H1 (cell line): ENCODE data around the gene HM13. TPM values are rescaled to one million over a fixed set of nuclear protein-coding genes. Genes with fewer than 3 reads are reported as not detected.

Experiments used
- CTCF ChIA-PET: fragments of 300-600 bp; sonication (Branson Sonifier 250); formaldehyde crosslinking; loops from one replicate; lab custom pipeline; 2021; ENCODE audit not compliant: partially characterized antibody; lab: Charles Lee
- POLR2A ChIA-PET: fragments of 300-600 bp; sonication (Branson Sonifier 250); formaldehyde crosslinking; loops from one replicate; lab custom pipeline; 2021; ENCODE audit warnings: inconsistent platforms; ENCODE audit not compliant: partially characterized antibody; lab: Charles Lee
- DNase-seq, 2 experiments: peaks; one replicate each; pipeline versions ENCODE4 v3.0.0 to v3.0.0-alpha.2; 2010 to 2022; ENCODE audit warnings: low spot score in 2 of 2, low read depth in 1 of 2, mixed read lengths in 1 of 2
- FAIRE-seq: peaks from 2 replicates; lab custom pipeline; 2011; peaks lifted over from hg19 to GRCh38; lab: Jason Lieb, UNC
- H2AFZ ChIP-seq: 2 replicates; pipeline ENCODE4 v1.8.1; 2012; ENCODE audit warnings: low read length, inconsistent platforms
- H2AK5ac ChIP-seq: 2 replicates; pipeline ENCODE4 v1.6.1; 2013; ENCODE audit warnings: low read depth, low read length
- H2BK120ac ChIP-seq: replicated peaks from 2 replicates; pipeline ENCODE3; 2013; ENCODE audit warnings: low read depth, low read length, inconsistent platforms
- H2BK12ac ChIP-seq: 2 replicates; pipeline ENCODE4 v1.6.1; 2013; ENCODE audit warnings: low read depth, low read length
- H2BK15ac ChIP-seq: 2 replicates; pipeline ENCODE4 v1.6.1; 2013; ENCODE audit warnings: low read length
- H2BK20ac ChIP-seq: 2 replicates; pipeline ENCODE4 v1.6.1; 2013; ENCODE audit warnings: low read length
- H2BK5ac ChIP-seq: 2 replicates; pipeline ENCODE4 v1.6.1; 2013; ENCODE audit warnings: low read depth, low read length
- H3K14ac ChIP-seq: 2 replicates; pipeline ENCODE4 v1.6.1; 2013; ENCODE audit warnings: inconsistent platforms; ENCODE audit not compliant: insufficient read length
- H3K18ac ChIP-seq: 2 replicates; pipeline ENCODE4 v1.6.1; 2013; ENCODE audit warnings: low read length; ENCODE audit errors: extremely low read depth
- H3K23ac ChIP-seq: 2 replicates; pipeline ENCODE4 v1.6.1; 2013; ENCODE audit warnings: inconsistent platforms; ENCODE audit not compliant: insufficient read length
- H3K23me2 ChIP-seq: 2 replicates; pipeline ENCODE4 v1.6.1; 2013; ENCODE audit warnings: low read depth, low read length
- H3K27ac ChIP-seq: 2 replicates; pipeline ENCODE4 v1.6.1; 2011; ENCODE audit warnings: low read depth, low read length, inconsistent platforms
- H3K27me3 ChIP-seq, 4 experiments: replicated peaks in 1 of 4; 1 replicate in 1 of 4; 2 replicates in 3 of 4; pipeline versions ENCODE4 v1.6.1 to v1.8.1; 2011 to 2013; ENCODE audit warnings: low read length in 3 of 4, mild to moderate bottlenecking in 3 of 4, inconsistent platforms in 2 of 4, mixed read lengths in 2 of 4, moderate library complexity in 1 of 4; ENCODE audit not compliant: control insufficient read depth in 3 of 4, insufficient read depth in 3 of 4; ENCODE audit errors: extremely low read depth in 1 of 4
- H3K36me3 ChIP-seq, 4 experiments: 2 replicates each; pipeline versions ENCODE4 v1.6.1 to v1.8.1; 2011 to 2013; ENCODE audit warnings: mild to moderate bottlenecking in 4 of 4, low read length in 3 of 4, moderate library complexity in 2 of 4, control low read depth in 1 of 4, inconsistent platforms in 1 of 4; ENCODE audit not compliant: insufficient read depth in 4 of 4, control insufficient read depth in 2 of 4
- H3K4ac ChIP-seq: replicated peaks from 2 replicates; pipeline ENCODE3; 2013; ENCODE audit warnings: low read length, low read depth, mixed read lengths, inconsistent platforms; ENCODE audit not compliant: insufficient read length
- H3K4me1 ChIP-seq, 4 experiments: replicated peaks in 1 of 4; 1 replicate in 1 of 4; 2 replicates in 3 of 4; pipeline versions ENCODE4 v1.6.1 to v1.8.1; 2011 to 2013; ENCODE audit warnings: low read length in 3 of 4, inconsistent platforms in 2 of 4, mixed read lengths in 1 of 4; ENCODE audit not compliant: insufficient read depth in 4 of 4, control insufficient read depth in 3 of 4
- H3K4me2 ChIP-seq, 2 experiments: 2 replicates each; pipeline versions ENCODE4 v1.6.1 to v1.8.1; 2011 to 2013; ENCODE audit warnings: low read depth in 2 of 2, low read length in 2 of 2, control low read depth in 1 of 2, inconsistent platforms in 1 of 2, mild to moderate bottlenecking in 1 of 2; ENCODE audit not compliant: insufficient read depth in 1 of 2
- H3K4me3 ChIP-seq, 4 experiments: fragments of 200-600, 300-600 bp in 1 of 4; sonication (generic), shearing (Covaris generic), sonication (Bioruptor Twin) in 1 of 4; 2 replicates each; pipeline versions ENCODE4 v1.5.1 to v1.8.1; 2011 to 2016; ENCODE audit warnings: low read length in 4 of 4, low read depth in 3 of 4, control low read depth in 2 of 4, inconsistent platforms in 2 of 4, mild to moderate bottlenecking in 2 of 4, mixed read lengths in 1 of 4, moderate library complexity in 1 of 4; ENCODE audit not compliant: insufficient read depth in 2 of 4; ENCODE audit errors: extremely low read depth in 1 of 4
- H3K56ac ChIP-seq: replicated peaks from 2 replicates; pipeline ENCODE3; 2013; ENCODE audit warnings: low read depth, mild to moderate bottlenecking, mixed read lengths, low read length, inconsistent platforms; ENCODE audit not compliant: insufficient read length
- H3K79me1 ChIP-seq: 2 replicates; pipeline ENCODE4 v1.6.1; 2013; ENCODE audit warnings: low read depth, low read length, control low read depth
- H3K79me2 ChIP-seq, 2 experiments: 2 replicates each; pipeline versions ENCODE4 v1.6.1 to v1.8.1; 2012 to 2013; ENCODE audit warnings: low read length in 2 of 2, mild to moderate bottlenecking in 2 of 2, inconsistent platforms in 1 of 2; ENCODE audit not compliant: insufficient read depth in 2 of 2, control insufficient read depth in 1 of 2
- H3K9ac ChIP-seq, 4 experiments: replicated peaks in 1 of 4; 1 replicate in 1 of 4; 2 replicates in 3 of 4; pipeline versions ENCODE4 v1.6.1 to v1.8.1; 2011 to 2013; ENCODE audit warnings: low read depth in 3 of 4, low read length in 3 of 4, control low read depth in 2 of 4, mild to moderate bottlenecking in 2 of 4, moderate library complexity in 2 of 4, inconsistent platforms in 1 of 4; ENCODE audit errors: extremely low read depth in 1 of 4
- H3K9me3 ChIP-seq, 2 experiments: 2 replicates each; pipeline versions ENCODE4 v1.6.1 to v1.8.1; 2012 to 2013; ENCODE audit warnings: mild to moderate bottlenecking in 2 of 2, moderate library complexity in 2 of 2, control low read depth in 1 of 2, inconsistent platforms in 1 of 2, low read depth in 1 of 2, low read length in 1 of 2, mixed read lengths in 1 of 2; ENCODE audit not compliant: insufficient read depth in 2 of 2
- H4K20me1 ChIP-seq, 2 experiments: replicated peaks in 1 of 2; 2 replicates each; pipeline versions ENCODE3 to v1.8.1; 2011 to 2013; ENCODE audit warnings: inconsistent platforms in 2 of 2, low read length in 2 of 2, mild to moderate bottlenecking in 1 of 2; ENCODE audit not compliant: insufficient read depth in 2 of 2, control insufficient read depth in 1 of 2
- H4K5ac ChIP-seq: 2 replicates; pipeline ENCODE4 v1.6.1; 2013; ENCODE audit warnings: low read length, low read depth, mixed read lengths, inconsistent platforms; ENCODE audit not compliant: insufficient read length
- H4K8ac ChIP-seq: 2 replicates; pipeline ENCODE4 v1.8.0; 2013; ENCODE audit warnings: mild to moderate bottlenecking, moderate library complexity, low read length, inconsistent platforms; ENCODE audit not compliant: insufficient read depth; ENCODE audit errors: extremely low read depth
- H4K91ac ChIP-seq: replicated peaks from 2 replicates; pipeline ENCODE3; 2013; ENCODE audit warnings: low read length, mixed read lengths, inconsistent platforms; ENCODE audit not compliant: insufficient read length
- EGR1 ChIP-seq: IDR thresholded peaks from 2 replicates; pipeline ENCODE4 v1.6.1; 2011; ENCODE audit warnings: low read depth, low read length, borderline replicate concordance
- EP300 ChIP-seq, 2 experiments: IDR thresholded peaks; 1 replicate in 1 of 2; 2 replicates in 1 of 2; pipeline ENCODE4 v1.6.1; 2011 to 2012; ENCODE audit warnings: low read depth in 2 of 2, low read length in 2 of 2, mild to moderate bottlenecking in 2 of 2, borderline replicate concordance in 1 of 2, inconsistent platforms in 1 of 2, moderate library complexity in 1 of 2
- POLR2A ChIP-seq, 2 experiments: IDR thresholded peaks; 1 replicate in 1 of 2; 2 replicates in 1 of 2; pipeline ENCODE4 v1.6.1; 2011; ENCODE audit warnings: low read depth in 2 of 2, low read length in 2 of 2, mild to moderate bottlenecking in 2 of 2; ENCODE audit errors: control extremely low read depth in 1 of 2
- TCF12 ChIP-seq: IDR thresholded peaks from 2 replicates; pipeline ENCODE4 v1.6.1; 2011; ENCODE audit warnings: low read depth, mild to moderate bottlenecking, low read length
- WGBS, 2 experiments: shearing (Covaris generic) in 1 of 2; methylation state at CpG; one replicate each; pipeline versions ENCODE4 v1.1.6 to v1.1.7; 2013 to 2015; ENCODE audit warnings: low lambda C conversion rate in 2 of 2, mixed read lengths in 2 of 2, inconsistent platforms in 1 of 2, low coverage in 1 of 2, missing lambda C conversion rate in 1 of 2; ENCODE audit not compliant: insufficient replicate concordance in 2 of 2, insufficient coverage in 1 of 2, insufficient read length in 1 of 2; ENCODE audit errors: extremely low coverage in 1 of 2, missing lambda C conversion rate in 1 of 2; 5-methylcytosine and 5-hydroxymethylcytosine counted together
- polyA plus RNA-seq, 7 experiments: library from polyadenylated mRNA; depleted of rRNA in 3 of 7; stranded (reverse) in 5 of 7; unstranded in 2 of 7; fragments of >200 nt in 5 of 7; fragments of 200-250 nt in 2 of 7; gene quantifications; 1 replicate in 5 of 7; 2 replicates in 1 of 7; 4 replicates in 1 of 7; pipeline versions ENCODE4 v1.2.1 to v1.2.3, GENCODE V29; 2011 to 2013; ENCODE audit warnings: missing spikeins in 2 of 7, mixed read lengths in 2 of 7
- total RNA-seq: library from RNA; stranded (reverse); fragmentation: NEBNext Ultra II Directional; extraction: Animal tissue kit (Norgen Biotek cat#: 25700); gene quantifications from 2 replicates; pipeline ENCODE4 v1.2.1, GENCODE V29; 2021
- TF ChIP-seq, protein P1 (sequence below): IDR thresholded peaks from 2 replicates; pipeline ENCODE4 v1.6.1; 2012; ENCODE audit warnings: low read length, inconsistent platforms

Gene HM13
- total and polyA plus RNA-seq, 2 of the 8 experiments (the other 6 are each of a cell fraction or from before 2014, with no cell fraction given), result 118 to 183 TPM

DNA sequence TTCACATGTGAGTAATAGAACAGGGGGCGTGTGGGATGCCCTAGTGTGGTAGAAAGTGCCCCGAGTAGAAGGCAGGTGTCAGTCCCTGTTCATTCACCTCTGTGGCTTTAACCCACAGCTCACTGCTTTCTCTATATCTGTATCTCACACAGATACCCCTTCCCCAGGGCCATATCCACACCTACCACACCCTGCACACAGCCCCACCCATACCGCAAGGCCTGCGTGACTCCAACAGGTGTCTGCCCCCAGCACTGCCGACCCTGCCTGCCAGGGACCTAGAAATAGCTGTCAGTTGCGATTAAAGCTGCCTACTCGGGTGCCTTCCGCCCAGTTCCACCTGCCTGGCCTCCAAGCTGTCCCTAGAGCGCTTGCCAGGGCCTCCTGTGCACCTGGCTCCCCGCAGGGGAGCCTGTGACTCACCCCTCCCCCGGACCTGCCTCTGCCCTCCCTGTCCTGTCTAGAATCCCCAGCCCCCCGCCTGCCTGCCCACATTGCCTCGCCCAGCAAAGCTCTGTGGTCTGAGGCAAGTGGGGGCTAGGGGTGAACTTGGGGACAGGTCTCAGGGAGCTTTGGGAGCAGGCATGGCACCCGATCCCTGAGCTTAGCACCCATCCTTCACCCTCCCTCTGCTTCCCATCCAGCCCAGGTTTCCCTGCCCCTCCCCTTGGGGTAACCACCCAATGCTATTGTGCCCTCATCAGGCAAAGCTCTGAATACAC lies 52.6 kb downstream of the HM13 start:
- no peak overlapping the region for H2BK15ac ChIP-seq
- H3K27ac ChIP-seq, result no peak overlapping the region
- DNase-seq (peak in 1 of 2 experiments; percentile 56), FAIRE-seq (no peak)
- H2BK5ac ChIP-seq, result peak overlapping the region; percentile 81
- H2BK12ac ChIP-seq, result peak overlapping the region; percentile 60; the same call in 1 of the 2 replicates
- no peak overlapping the region for H3K9ac ChIP-seq
- no peak overlapping the region for H4K8ac ChIP-seq
- H3K23ac ChIP-seq, result no peak overlapping the region
- H3K4me3 ChIP-seq, result no peak overlapping the region
- H4K5ac ChIP-seq, result no peak overlapping the region
- POLR2A ChIA-PET, result interaction anchor here (0.8 to 24.3 kb wide), 8 partner anchors 9 to 639 kb away, joined by 3 to 1033 read pairs (median 5); partner anchors contain the start of gene ID1
- H2AK5ac ChIP-seq, result no peak overlapping the region
- H2BK20ac ChIP-seq, result no peak overlapping the region
- no peaks in the 10 kb centered on the region for H3K23me2 ChIP-seq
- CTCF ChIA-PET, result interaction anchor here (0.6 to 30.5 kb wide), 11 partner anchors 9 to 177 kb away, joined by 3 to 1559 read pairs (median 8); partner anchors contain the start of gene ID1
- 76% methylated on average over 14 of the region's 14 CpGs; no CpG with 5 or more reads in 1 of the 2 experiments for WGBS, 2 experiments
- H3K27me3 ChIP-seq, result no peaks in the 10 kb centered on the region
- no peaks in the 10 kb centered on the region for H3K79me2 ChIP-seq
- H4K91ac ChIP-seq, result peak overlapping the region; percentile 57
- no peak overlapping the region for H3K56ac ChIP-seq
- peaks cover 0 to 1% of the 10 kb centered on the region in 2 experiments for H4K20me1 ChIP-seq
- H2AFZ ChIP-seq, result no peak overlapping the region
- peaks cover 13 to 42% (median 26%) of the 10 kb centered on the region in 4 experiments for H3K36me3 ChIP-seq
- H3K18ac ChIP-seq, result peak overlapping the region; percentile 83
- H3K4me1 ChIP-seq, result peaks cover 9 to 27% (median 16%) of the 10 kb centered on the region in 4 experiments
- H3K14ac ChIP-seq, result no peak overlapping the region
- no peaks in the 10 kb centered on the region for H3K9me3 ChIP-seq
- H3K79me1 ChIP-seq, result no peaks in the 10 kb centered on the region
- H3K4ac ChIP-seq, result no peak overlapping the region
- TF ChIP-seq TCF12, result peak; percentile 89; the same call in 1 of the 2 replicates
- TF ChIP-seq EP300 (IDR thresholded peaks at IDR 0.05; ENCODE audit: borderline replicate concordance in 1 of 2, low read depth in 2 of 2, low read length in 2 of 2), result no peak; a peak in 1 of 3 replicates
- TF ChIP-seq POLR2A (IDR thresholded peaks at IDR 0.05; ENCODE audit: control extremely low read depth in 1 of 2, low read depth in 2 of 2, low read length in 2 of 2), result peak in 1 of 2 experiments; percentile 15; a peak in 2 of 3 replicates
- TF ChIP-seq, protein P1, sequence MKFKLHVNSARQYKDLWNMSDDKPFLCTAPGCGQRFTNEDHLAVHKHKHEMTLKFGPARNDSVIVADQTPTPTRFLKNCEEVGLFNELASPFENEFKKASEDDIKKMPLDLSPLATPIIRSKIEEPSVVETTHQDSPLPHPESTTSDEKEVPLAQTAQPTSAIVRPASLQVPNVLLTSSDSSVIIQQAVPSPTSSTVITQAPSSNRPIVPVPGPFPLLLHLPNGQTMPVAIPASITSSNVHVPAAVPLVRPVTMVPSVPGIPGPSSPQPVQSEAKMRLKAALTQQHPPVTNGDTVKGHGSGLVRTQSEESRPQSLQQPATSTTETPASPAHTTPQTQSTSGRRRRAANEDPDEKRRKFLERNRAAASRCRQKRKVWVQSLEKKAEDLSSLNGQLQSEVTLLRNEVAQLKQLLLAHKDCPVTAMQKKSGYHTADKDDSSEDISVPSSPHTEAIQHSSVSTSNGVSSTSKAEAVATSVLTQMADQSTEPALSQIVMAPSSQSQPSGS, result no peak
- no peak for TF ChIP-seq EGR1
- TF ChIP-seq, all 59 proteins: peak for 2
- H3K4me2 ChIP-seq, result peak overlapping the region in 1 of 2 experiments; percentile 25; a peak in 1 of 4 replicates
- H2BK120ac ChIP-seq, result no peak overlapping the region
